NB4 (cell line): ENCODE data around the gene SLC35A5.

ENCODE experiments used
- CTCF ChIP-seq: IDR thresholded peaks from one replicate; pipeline ENCODE4 v1.5.1; 2012; ENCODE audit warnings: low read depth, low read length
- MAX ChIP-seq: IDR thresholded peaks from 2 replicates; pipeline ENCODE4 v1.6.1; 2011; ENCODE audit warnings: low read depth, low read length
- MYC ChIP-seq: IDR thresholded peaks from 2 replicates; pipeline ENCODE4 v1.6.1; 2011; ENCODE audit warnings: low read depth, low read length
- POLR2A ChIP-seq: IDR thresholded peaks from 2 replicates; pipeline ENCODE4 v1.6.1; 2011; ENCODE audit warnings: mild to moderate bottlenecking; ENCODE audit not compliant: insufficient read length; ENCODE audit errors: extremely low read depth

GRCh38 chr3:112512320-112512719 is 49.5 kb upstream of the SLC35A5 start:
- TF ChIP-seq MAX (no peak), CTCF (no peak), POLR2A (no peak), MYC (no peak)
